Fibroblast of the aortic adventitia (primary cell): ENCODE measurements around the gene LBX2. TPM values are rescaled to one million over a fixed set of nuclear protein-coding genes. Genes with fewer than 3 reads are reported as not detected.

Source experiments
- total RNA-seq: library from RNA; depleted of rRNA; stranded (reverse); fragments of >200 nt; gene quantifications from 2 replicates; pipeline ENCODE4 v1.2.3, GENCODE V29; 2012; ENCODE audit warnings: low replicate concordance

LBX2 gene
- total RNA-seq, 1 donor: 2.0 TPM

Other genes with a start within 250 kb of the LBX2 start
- gene SLC4A5, start 156.2 kb downstream of the LBX2 start, total RNA-seq: 0.25 and 0.45 TPM in 2 replicates
- gene DCTN1, start 119.3 kb downstream of the LBX2 start, total RNA-seq: 147 and 293 TPM in 2 replicates
- 1.9 and 2.8 TPM in 2 replicates for gene C2orf81, start 78.0 kb downstream of the LBX2 start, total RNA-seq
- 16.9 and 34.3 TPM in 2 replicates for gene WDR54, start 77.9 kb downstream of the LBX2 start, total RNA-seq
- 12.0 and 15.7 TPM in 2 replicates for gene RTKN, start 57.7 kb downstream of the LBX2 start, total RNA-seq
- 13.5 and 28.0 TPM in 2 replicates for gene INO80B, start 44.5 kb downstream of the LBX2 start, total RNA-seq
- gene WBP1, start 41.2 kb downstream of the LBX2 start, total RNA-seq: 24.4 and 27.6 TPM in 2 replicates
- 15.2 and 25.3 TPM in 2 replicates for gene MOGS, start 34.2 kb downstream of the LBX2 start, total RNA-seq
- gene MRPL53, start 26.9 kb downstream of the LBX2 start, total RNA-seq: 19.3 and 30.2 TPM in 2 replicates
- gene CCDC142, start 16.6 kb downstream of the LBX2 start, total RNA-seq: 25.4 and 27.7 TPM in 2 replicates
- gene TTC31, start 16.5 kb downstream of the LBX2 start, total RNA-seq: 10.4 and 16.3 TPM in 2 replicates
- 27.5 and 28.9 TPM in 2 replicates for gene PCGF1, start 8.1 kb upstream of the LBX2 start, total RNA-seq
- not detected in 2 replicates for gene TLX2, start 14.8 kb upstream of the LBX2 start, total RNA-seq
- gene DQX1, start 26.6 kb upstream of the LBX2 start, total RNA-seq: 0.27 TPM in 1 of 2 replicates, not detected in the other
- 18.1 and 88.0 TPM in 2 replicates for gene AUP1, start 30.1 kb upstream of the LBX2 start, total RNA-seq
- 27.1 and 32.9 TPM in 2 replicates for gene HTRA2, start 30.3 kb upstream of the LBX2 start, total RNA-seq
- 11.9 and 18.5 TPM in 2 replicates for gene LOXL3, start 54.3 kb upstream of the LBX2 start, total RNA-seq
- 11.4 and 36.9 TPM in 2 replicates for gene DOK1, start 55.1 kb upstream of the LBX2 start, total RNA-seq
- gene M1AP, start 148.7 kb upstream of the LBX2 start, total RNA-seq: not detected in 2 replicates
- 2.8 and 3.6 TPM in 2 replicates for gene SEMA4F, start 154.6 kb upstream of the LBX2 start, total RNA-seq